ENCODE data around the gene PLOD2.

PLOD2 gene

DNA sequence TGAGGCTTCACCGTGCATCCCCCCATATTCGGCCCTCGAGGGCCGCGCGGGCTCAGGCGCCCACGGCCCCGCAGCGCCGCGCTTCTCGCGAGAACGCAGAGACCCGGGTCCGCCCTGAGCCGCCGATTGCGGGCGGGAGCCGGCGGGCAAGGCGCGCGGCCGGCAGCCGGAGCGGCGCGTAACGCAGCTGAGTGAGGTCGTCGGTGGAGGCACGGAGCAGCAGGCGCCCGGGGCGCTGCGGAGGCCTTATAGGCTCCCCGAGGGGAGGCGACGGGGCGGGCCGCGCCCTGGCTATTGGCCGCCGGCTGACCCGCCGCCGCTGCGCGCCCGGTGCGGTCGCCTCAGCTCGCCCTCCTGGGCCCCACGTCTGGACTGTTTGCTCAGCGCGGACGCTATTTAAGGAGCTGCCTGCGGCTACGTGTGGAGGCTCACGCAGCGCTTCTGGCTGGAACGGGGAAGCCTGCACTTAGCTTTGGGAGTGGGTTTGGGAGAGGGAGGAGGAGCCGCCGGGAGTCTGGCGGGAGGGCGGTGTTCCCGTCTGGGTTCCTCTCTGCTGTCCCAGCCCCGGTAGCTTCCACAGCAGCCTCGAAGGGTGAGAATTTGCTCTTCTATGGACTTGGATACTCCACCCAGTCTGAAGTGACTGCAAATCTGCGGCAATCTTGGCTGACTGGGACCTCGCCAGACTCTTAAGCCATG lies at the start of gene PLOD2:
PLOD2 (minus strand) TSS at position 221 of the 699 bp plus-strand sequence; CDS start at position 26, 195 bp downstream.
- peak; percentile 17 to 24 for DNase-seq

DNA sequence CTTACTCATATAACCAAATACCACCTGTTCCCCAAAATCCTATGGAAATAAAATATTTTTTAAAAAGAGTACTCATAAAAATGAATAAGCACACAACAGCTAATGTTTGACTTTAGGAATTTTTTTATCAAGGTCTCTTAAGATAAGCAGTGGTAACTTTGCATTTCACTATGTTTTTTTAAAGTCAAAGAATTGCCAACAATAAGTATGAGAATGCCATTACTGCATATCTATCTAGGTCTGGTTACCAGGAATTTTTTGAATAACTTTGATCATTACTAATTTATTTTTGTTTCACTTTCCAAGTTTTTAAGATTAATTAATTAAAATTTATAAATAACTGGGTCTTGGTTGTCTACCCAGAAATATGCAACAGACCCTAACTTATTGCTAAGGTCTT lies 48.4 kb upstream of the PLOD2 start:
- no peak for DNase-seq

DNA sequence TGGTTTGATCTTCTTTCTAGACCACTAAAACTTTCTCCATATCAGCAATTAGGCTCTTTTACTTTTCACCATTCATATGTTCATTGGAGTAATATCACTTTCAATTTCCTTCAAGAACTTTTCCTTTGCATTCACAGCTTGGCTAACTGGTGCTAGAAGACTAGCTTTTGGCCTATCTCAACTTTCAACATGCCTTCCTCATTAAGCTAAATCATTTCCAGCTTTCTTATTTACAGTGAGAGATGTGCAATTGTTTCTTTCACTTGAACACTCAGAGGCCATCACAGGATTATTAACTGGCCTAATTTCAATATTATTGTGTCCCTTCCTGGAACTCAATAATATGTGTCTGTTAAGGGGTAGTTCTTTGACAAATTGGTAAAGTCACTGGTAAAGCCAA lies 42.8 kb upstream of the PLOD2 start:
- no peak for DNase-seq

DNA sequence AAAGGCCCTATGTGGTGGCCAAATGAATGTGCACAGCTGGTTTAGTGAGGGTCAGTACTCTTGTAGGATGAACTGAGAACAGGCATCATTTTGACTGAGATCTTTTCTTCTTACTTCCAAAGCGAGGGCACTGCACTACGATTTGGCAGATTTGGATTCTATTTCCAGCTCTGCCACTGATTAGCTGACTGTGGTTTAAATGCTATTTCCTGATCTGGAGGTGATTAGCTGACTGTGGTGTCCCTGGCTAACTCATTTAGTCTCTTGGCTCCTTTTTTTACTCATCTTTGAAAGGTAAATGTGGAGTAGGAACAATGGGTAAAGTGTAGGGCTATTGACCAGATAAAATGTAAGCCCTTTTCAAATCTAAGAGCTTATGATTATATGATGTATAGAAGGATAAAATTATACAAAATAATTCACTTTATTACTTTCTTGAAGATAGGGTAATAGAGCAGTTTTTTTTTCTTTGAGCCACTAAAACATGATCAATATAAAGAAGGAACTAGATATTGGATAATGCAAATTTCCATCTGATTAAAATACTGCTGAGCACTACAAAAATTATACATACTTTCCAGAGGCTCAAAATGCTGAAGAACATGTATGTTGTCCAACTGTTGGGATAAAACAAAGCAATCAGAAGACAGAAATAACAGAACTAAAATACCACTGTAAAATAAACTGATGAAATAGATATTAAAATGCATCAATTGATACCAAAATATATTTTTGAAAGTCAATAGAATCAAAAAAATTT lies 39.7 kb upstream of the PLOD2 start:
- no peak for DNase-seq

DNA sequence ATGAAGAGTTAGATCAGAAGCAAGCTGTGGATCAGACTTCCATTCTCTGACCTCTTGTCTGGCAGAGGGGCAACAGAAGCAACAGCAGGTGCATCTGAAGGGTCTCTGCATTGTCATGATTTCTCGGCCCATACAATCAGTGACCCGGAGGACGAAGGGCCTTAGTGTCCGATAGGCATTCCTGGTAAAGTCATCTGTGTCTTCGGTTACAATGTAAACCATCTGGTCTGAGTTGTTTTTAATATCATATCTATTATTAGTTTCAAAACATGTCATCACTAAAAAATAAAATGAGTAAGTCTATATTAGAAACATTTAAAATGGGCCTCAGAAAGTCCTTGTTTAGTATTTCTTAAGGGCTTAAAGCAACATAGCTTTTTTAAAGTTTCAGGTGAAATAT lies 38.8 kb upstream of the PLOD2 start:
- no peak for DNase-seq

DNA sequence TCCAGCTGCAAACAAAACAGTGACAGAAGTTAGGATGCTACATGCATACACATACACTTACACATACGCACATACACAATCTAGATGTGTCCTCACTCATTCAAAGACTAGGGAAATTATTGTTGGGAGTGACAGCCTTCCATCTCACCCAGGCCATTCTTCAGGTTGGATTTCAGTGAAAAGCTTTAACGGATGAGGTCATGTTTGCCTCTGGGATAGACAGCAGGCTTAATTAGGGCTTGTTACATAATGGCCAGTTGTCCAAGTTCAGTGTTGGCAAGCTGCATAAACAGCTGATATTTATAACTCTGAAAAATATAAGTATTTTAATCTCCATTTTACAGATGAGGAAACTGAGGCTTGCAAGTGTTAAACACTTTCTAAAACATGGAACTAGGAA lies 35.8 kb upstream of the PLOD2 start:
- no peak for DNase-seq

DNA sequence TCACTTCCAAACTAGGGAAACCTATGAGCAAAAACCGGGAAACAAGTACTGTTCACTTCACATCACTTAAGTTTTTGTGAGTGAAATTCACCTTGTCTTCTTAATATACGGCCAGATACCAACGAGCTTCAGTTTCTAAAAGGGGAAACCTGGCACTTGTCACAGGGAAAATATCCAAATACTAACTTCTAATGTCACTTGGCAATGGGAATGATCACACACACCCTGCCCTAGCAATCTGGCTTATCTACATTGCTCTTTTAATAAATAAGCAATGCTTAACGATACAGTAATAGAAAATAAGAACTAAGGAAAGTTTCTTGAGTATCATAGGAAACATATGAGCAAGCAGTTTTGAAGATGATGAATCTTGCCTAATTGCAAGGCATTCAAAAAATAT lies 34.6 kb upstream of the PLOD2 start:
- no peak for DNase-seq

DNA sequence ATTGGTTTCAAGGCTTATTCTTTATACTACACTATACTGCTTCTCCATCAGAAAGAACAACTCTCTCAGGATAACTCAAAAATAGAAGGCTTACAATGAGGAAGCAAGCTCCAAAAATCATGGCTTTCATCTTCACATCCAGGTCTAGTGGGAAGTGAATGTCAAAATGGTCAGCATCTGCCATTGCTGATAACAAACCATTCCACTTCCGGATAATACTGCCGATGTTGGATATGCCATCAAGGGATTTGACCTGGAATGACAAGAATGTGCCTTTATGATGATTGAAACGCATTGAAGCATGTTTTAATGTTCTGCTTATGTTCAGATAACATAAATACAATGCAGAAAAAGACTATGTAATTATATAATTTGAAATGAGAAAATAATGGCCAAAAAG lies 34.0 kb upstream of the PLOD2 start:
- DNase-seq = no peak

DNA sequence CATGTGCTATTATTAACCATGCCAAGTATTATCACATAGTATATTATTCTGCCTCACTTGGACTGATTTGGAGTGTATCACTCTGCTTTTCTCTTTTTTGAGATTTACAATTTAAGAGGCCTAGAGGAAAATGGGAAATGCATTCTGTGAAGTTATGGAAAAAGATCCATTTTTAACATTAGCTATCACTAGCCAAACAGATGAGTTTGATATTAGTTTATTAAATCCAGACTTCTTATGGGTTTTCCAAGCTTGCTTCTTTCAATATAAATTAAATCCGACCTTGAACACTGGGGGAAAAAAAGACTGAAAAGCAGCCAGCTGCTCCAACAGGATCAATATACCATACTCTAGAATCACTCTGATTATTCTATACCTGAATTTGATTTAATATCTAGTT lies 30.1 kb upstream of the PLOD2 start:
- DNase-seq = no peak

DNA sequence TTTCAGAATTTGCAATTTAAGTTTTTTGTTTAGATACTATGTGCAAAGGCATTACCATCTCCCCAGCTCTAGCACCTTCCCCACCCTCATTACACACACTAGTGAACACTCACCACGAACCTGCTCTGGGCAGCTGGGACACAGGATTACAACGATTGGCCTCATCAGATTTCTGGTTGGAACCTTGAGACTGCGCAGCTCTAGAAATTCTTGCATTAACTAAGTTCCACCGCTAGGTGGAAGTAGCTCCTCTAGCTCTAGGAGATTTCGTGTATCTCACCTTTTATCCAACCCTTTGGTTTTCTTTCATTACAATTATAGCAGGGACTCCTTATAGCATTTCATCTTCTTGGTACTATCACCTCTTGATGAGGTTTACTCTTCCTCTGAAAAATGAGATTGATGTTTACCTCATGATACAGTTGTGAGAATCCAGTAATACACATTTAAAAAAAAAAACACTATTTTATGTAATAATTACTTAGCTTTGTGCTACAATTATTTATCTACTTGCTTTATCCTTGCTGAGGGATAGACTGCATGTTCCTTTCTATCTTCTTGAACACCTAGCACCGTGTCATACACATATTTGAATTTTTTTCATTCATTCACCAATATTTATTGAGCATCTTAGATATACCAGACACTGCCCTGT lies 28.7 kb upstream of the PLOD2 start:
- peak in 1 of 2 experiments; percentile 2 for DNase-seq

DNA sequence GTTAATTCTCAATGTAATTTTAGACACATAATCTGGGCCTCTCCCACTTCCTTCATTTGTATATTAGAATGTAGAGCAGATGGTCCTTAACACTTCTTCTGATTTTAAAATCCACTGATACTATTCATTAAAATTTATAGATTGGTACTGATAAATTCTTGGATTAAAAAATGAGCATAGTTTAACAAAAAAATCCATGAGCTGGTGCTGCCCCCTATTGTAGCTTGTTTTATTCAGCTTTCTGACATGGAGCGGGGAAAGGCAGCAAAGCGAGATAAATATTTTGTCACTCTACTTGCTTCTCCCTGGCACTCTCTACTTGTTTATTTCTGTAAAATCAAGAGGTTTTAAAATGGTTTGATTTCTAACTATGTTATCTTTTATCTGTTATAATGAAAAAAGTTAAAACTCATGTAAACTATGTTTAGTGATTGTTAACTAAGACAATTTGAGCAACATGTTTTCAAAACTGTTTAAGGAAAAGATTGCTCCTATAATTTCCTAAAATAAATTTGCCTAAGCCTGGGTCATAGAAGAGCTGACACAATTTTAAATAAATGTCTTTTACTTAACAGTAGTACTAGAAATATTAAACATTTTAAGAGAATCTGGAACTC lies 26.5 kb upstream of the PLOD2 start:
- no peak for DNase-seq

DNA sequence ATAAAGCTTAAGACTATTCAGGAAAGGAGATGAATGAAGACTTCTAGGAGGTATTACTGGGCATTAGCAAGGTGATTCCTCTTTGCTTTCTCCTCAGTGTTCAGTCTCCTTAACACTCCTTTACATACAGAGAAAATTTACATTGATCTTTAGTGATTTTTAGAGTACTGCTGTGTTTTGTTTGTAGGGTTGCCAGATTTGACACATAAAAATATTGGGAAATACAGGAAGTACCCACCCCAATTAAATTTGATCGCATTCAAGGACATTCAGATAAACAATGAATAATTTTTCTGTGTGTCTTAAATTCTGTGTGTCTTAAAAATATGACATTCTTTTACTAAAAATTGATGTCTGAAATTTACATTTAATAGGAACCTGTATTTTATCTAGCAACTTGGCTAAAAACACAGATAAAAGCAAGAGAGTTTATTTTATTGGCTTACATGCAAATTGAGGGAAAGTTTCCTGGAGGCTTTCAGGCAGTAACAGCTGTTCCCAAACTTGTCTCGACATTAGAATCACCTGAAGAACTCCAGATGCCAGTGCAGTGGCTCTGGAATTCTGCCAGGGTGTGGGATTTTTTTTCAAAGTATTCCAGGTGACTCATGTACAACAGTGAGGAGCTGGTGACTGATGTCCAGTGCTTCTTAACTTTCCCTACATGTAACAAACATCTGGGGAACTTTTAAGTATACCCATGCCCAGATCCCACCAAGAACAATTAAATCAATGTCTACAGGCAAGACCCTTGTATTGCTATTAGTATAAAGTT lies 23.4 kb upstream of the PLOD2 start:
- no peak for DNase-seq

DNA sequence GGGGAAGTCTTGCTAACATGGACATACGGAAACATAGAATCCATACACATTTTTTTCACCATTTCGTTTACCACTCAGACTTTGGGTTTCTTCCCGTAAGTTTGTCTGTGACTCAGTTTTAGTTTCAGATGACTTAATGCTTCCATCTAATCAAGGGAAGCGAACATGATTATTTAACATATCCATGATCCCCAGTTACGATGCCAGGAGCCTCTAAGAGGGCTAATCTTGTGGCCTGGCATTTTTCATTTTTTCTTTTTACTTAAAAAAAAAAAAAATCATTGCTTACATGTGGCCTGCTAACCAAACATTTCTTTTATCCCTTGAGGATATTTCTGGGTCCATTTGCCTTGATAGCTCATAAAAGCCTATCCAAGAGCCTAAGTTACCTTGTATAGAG lies 20.2 kb upstream of the PLOD2 start:
- DNase-seq = no peak

DNA sequence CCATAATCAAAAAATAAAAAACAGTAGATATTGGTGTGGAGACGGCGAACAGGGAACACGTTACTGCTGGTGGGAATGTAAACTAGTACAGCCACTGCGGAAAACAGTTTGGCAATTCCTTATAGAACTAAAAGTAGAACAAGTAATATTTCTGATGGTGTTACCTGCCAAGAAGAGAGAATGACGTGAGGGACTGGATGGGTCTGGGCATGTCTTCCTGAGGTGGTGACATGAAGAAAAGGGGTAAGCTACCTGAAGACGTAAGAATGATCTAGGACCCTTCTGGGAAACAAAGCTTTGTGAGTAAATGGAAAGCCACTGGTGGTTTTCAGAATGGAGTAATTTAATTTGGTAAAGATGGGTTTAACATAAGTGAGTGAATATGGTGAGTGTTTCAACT lies 19.4 kb upstream of the PLOD2 start:
- DNase-seq = no peak

DNA sequence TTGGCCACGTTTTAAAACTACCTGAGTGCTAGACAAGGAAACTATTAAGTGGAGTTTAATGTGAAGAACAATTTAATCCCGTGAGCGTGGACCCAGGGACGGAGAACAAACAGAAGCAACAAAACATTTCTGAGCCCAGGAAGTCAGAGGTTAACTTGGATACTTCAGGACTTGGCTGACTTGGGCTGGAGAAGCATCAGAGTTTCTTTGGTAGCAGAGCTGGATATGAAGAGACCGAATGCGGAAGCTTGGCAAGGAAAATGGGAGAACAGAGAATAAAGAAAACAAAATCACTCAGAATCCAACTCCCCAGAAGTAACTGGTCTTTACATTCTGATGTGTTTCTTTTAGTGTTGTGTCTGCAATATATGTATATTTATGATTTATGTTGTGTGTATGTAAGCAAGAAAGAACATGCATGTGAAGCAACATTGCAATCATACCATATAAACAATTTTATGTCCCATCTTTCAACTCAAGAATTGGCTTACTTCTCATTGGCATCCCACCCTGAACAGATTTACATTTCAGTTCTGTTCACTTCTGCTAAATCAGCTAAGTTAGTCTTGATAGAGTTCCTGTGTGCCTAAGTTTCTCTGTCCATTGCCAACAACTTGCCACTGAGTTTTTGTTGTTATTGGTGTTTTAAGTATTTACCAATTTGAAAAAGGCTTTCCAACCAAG lies 17.2 kb upstream of the PLOD2 start:
- DNase-seq = no peak

DNA sequence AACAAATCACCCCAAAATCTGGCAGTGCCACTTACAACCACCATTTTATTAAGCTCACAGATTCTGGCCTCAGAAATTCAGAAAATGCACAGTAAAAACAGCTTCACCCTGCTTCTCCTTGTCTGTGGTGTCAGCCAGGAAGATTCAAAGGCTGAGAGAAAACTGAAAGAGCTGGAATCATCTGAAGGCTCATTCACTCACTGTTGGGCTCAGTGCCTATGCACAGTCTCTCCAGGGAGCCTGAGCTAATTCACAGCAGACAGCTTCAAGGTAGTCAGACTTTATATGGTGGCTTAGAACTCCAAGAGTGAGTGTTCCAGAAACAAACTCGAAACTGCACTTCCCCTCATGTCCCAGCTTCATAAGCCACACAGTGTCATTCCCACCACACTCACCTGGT lies 16.5 kb upstream of the PLOD2 start:
- DNase-seq = no peak

DNA sequence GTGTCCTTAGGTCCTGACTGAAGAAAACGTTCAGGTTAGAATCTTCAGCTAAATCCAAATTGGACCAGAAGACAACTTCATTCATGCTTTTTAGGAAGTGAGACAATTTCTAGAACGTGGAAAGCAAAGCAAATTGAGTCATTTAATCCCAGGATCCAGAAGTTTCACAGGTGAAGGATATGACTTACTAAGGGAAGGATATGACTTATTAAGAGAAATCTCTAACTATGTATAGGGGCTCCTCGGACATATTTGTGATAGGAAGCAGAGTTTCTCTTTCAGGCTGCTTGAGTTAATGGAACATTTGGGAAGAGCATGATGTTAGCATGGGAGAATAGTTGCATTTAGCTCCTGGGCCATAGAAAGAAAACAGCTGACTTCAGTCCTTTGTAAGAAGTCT lies 16.1 kb upstream of the PLOD2 start:
- DNase-seq = no peak

DNA sequence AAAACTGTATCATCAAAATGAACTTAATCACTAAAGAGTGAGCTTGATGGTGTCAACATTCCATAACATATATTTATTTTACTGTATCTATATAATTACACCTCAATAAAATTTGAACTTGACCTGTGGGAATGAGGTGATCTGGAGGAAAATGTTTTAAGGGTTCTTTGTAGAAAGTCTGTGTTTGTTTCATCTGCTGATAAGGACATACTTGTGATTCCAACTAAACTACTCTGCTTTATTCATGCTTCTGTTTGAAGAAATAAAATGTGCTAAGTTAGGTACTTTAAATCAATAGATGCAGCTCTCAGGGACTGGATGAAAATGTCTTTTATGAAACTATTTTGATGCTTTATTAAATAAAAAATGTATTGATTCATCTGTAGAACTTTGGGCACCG lies 11.6 kb upstream of the PLOD2 start:
- DNase-seq = no peak

DNA sequence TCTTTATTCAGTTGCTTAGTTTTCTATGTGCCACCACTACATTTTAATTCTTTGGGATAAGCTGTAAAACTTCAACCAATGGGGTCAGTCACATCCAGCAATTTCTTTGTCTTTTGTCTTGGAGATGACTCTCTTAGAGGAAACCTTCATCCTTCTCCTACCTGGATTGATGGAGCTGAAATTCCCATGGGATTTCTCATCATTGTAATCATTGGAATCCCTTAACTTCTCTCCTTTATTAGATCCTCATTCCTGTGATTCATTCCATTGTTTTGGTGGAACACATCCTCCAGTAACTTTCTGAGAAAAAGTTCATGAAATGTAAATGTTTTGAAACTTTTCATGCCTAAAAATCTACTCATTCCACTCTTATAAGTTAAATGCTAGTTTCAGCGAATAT lies 9.6 kb upstream of the PLOD2 start:
- no peak for DNase-seq

DNA sequence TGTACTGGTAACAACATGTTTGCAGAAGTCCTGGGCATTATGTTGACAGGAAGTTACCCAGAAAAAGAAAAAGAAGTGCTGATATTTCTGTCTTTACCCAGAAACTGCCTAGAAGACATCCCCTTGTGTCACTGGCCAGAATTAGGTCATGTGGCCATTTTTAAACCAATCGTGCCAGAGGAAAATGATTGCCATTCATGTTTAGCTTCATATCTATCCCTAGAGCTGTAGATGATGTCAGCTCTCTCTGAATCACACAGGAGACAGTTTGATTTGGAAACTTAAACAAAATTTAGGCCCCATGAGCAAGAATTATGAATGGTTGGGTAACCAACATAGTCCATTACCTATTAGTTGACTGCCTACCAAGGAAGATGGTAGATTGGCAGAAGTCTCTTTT lies 8.9 kb upstream of the PLOD2 start:
- DNase-seq = no peak

DNA sequence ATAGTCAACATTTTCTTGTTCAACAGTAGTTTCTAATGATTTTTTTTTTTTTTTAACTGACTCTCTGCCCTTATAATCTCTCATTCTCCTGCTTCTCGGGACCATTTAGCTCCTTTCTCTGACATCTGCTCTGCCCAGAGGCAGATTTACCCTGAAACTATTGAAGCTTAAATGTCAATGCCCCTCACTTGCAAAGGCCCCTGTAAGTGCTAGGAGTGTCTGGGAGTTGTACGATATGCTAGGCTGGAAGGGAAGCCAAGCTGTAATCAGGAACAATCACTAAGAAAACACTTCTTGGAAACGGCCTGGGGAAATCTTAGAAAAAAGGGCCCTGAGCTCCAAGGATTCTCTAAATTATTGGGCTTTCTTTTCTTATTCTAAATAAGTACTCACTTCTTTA lies 5.8 kb upstream of the PLOD2 start:
- no peak for DNase-seq

DNA sequence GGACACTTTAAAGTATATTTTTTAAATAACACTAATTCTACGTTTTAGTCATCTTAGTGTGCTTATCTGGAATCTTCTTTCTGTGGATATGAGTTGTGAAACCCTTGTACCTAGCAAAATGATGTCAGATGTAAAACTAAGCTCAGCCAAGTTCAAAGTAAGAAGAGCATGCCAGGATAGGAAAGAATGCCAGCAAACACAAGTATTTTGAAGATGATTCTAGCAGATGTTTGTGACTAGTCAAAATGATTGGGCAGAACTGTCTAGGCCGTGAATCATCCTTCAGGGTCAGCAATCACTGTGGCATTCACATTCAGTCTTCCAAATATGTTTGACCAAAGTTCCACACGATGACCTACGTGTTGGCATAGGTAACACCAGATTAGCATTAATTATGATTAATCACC lies 5.4 kb upstream of the PLOD2 start:
- DNase-seq = no peak
